IgD-negative memory B cell (primary cell): ENCODE data around the gene CXCL10. TPM values are rescaled to one million over a fixed set of nuclear protein-coding genes. Genes with fewer than 3 reads are reported as not detected.
"Not testable (repeated sequence)": the region's sequence is repeated elsewhere in the genome, so short reads cannot be mapped to it uniquely, and the experiment has no call there.

Experiments used
- H3K27ac Mint-ChIP-seq, 3 donors: one replicate each; pipeline ENCODE4 v1.8.0; 2020 to 2022; ENCODE audit warnings: mild to moderate bottlenecking in 3 of 3, mixed read lengths in 3 of 3, moderate library complexity in 1 of 3
- H3K27me3 Mint-ChIP-seq: one replicate; pipeline ENCODE4 v1.8.0; 2021; ENCODE audit warnings: mixed read lengths
- H3K36me3 Mint-ChIP-seq: one replicate; pipeline ENCODE4 v1.8.0; 2020; ENCODE audit warnings: mild to moderate bottlenecking, mixed read lengths
- H3K4me1 Mint-ChIP-seq, 3 donors: one replicate each; pipeline ENCODE4 v1.8.0; 2020 to 2022; ENCODE audit warnings: mixed read lengths in 3 of 3, mild to moderate bottlenecking in 1 of 3
- H3K4me3 Mint-ChIP-seq, 4 donors: one replicate each; pipeline ENCODE4 v1.8.0; 2020 to 2022; ENCODE audit warnings: mild to moderate bottlenecking in 4 of 4, mixed read lengths in 4 of 4, moderate library complexity in 3 of 4
- H3K9me3 Mint-ChIP-seq, 3 donors: one replicate each; pipeline ENCODE4 v1.8.0; 2020 to 2021; ENCODE audit warnings: mixed read lengths in 3 of 3, mild to moderate bottlenecking in 1 of 3
- polyA plus RNA-seq: library from polyadenylated mRNA; unstranded; fragments of 300-500 nt; fragmentation: Illumina TruSeq; gene quantifications from one replicate; pipeline ENCODE4 v1.2.3, GENCODE V29; 2021

Gene CXCL10
- polyA plus RNA-seq: 0.58 TPM

- Mint-ChIP-seq H3K4me1 (peaks cover 17 to 38% (median 25%) of the 10 kb centered on the region in 3 donors), H3K27ac (no peak within 1 kb of the TSS), H3K36me3 (no peaks in the 10 kb centered on the region), H3K4me3 (peak within 1 kb of the TSS in 2 of 4 donors; percentile 53 to 55), H3K27me3 (no peaks in the 10 kb centered on the region), H3K9me3 (peaks cover 0 to 2% (median 0%) of the 10 kb centered on the region in 3 donors)
These were observed at the start of gene CXCL10 for GRCh38 chr4:76023389-76023788. TSS of gene CXCL10 (minus strand) at chr4:76023497. CDS start at chr4:76023431, 66 bp downstream.

DNA sequence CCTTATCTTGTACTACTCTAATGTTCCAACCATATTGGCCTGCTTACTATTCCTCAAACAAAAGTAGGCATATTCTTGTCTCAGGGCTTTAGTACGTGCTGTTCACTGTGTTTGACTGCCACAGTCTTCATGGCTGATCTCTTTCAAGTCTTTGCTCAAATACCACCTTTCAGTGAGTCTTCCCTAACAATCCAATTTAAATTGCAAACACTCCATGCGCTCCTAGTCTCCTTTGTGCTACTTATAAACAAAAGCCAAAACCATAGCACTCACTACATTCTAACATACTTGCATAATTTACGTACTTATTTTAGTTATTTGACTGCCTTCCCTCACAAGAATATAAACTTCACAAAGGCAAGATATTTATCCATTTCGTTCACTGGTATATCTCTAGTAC, 49.5 kb upstream of the CXCL10 start:
- Mint-ChIP-seq H3K27ac (no peak overlapping the region), H3K4me1 (no peaks in the 10 kb centered on the region), H3K4me3 (no peak overlapping the region), H3K27me3 (no peaks in the 10 kb centered on the region), H3K36me3 (no peaks in the 10 kb centered on the region), H3K9me3 (no peaks in the 10 kb centered on the region)

DNA sequence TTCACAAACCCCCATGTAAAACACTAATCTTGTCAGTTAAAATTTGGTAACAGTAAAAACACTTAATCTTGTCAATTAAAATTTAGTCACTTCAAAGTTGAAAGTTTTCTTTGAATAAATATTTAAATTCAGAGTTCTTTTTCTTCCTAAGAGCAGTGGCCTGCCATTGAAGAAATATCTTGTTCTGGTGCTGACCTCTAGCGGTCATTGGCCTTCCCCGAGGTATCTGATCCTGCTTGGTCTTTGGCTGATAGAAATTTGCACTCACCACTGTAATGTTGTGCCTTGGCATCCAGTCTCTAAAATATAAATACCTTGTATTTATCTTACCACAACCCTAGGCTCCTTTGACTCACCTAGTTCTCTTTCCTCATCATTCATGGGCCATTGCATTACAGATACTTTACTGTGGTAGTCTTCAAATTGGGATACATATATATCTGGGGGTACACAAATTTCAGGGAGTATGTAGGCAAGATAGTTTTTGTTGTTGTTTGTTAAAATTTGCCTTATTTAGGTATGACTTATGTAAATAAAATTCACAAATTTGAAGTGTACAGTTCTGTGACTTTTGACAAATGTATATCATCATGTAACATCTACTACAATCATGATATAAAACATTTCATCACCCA, 44.5 kb upstream of the CXCL10 start:
- no peak overlapping the region for H3K4me3 Mint-ChIP-seq
- H3K4me1 Mint-ChIP-seq: peaks cover 0 to 4% (median 2%) of the 10 kb centered on the region in 3 donors
- H3K27ac Mint-ChIP-seq: no peak overlapping the region
- no peaks in the 10 kb centered on the region for H3K27me3 Mint-ChIP-seq
- no peaks in the 10 kb centered on the region for H3K9me3 Mint-ChIP-seq
- H3K36me3 Mint-ChIP-seq: no peaks in the 10 kb centered on the region

GRCh38 chr4:76066546-76066945, 43.2 kb upstream of the CXCL10 start:
- Mint-ChIP-seq H3K4me3 (no peak overlapping the region), H3K4me1 (peaks cover 7 to 10% (median 9%) of the 10 kb centered on the region in 3 donors), H3K27me3 (no peaks in the 10 kb centered on the region), H3K27ac (no peak overlapping the region), H3K36me3 (no peaks in the 10 kb centered on the region), H3K9me3 (no peaks in the 10 kb centered on the region)

GRCh38 chr4:76061982-76062381, 38.7 kb upstream of the CXCL10 start:
- Mint-ChIP-seq H3K4me3 (peak overlapping the region in 2 of 4 donors; percentile 70 to 79), H3K27me3 (no peaks in the 10 kb centered on the region), H3K4me1 (peaks cover 25 to 29% (median 26%) of the 10 kb centered on the region in 3 donors), H3K36me3 (no peaks in the 10 kb centered on the region), H3K27ac (peak overlapping the region in 1 of 3 donors; percentile 64), H3K9me3 (no peaks in the 10 kb centered on the region)

DNA sequence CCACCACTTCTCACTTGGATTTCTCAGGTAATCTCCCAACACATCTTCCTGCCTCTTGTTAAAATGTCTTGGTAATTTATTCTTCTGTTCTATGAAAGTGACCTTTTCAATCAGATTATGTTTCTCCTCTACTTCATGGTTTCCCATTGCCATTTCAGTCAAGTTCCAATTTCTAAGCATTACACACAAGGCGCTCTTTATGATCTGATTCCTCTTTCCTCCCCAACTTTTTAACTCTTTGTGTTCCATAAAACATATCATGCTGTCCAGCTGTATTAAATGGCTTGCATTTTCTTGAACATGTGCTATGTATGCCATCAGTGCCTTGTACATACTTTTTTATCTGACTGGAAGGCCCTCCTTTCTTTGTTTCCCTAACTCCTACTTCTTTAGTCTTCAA, 38.1 kb upstream of the CXCL10 start:
- H3K27ac Mint-ChIP-seq: peak overlapping the region in 2 of 3 donors; percentile 41 to 64
- no peaks in the 10 kb centered on the region for H3K9me3 Mint-ChIP-seq
- H3K4me1 Mint-ChIP-seq: peaks cover 25 to 29% (median 26%) of the 10 kb centered on the region in 3 donors
- H3K4me3 Mint-ChIP-seq: peak overlapping the region in 2 of 4 donors; percentile 70 to 79
- H3K27me3 Mint-ChIP-seq: no peaks in the 10 kb centered on the region
- no peaks in the 10 kb centered on the region for H3K36me3 Mint-ChIP-seq

GRCh38 chr4:76060506-76060905, 37.2 kb upstream of the CXCL10 start:
- no peaks in the 10 kb centered on the region for H3K36me3 Mint-ChIP-seq
- H3K4me3 Mint-ChIP-seq: no peak overlapping the region
- H3K9me3 Mint-ChIP-seq: no peaks in the 10 kb centered on the region
- H3K27me3 Mint-ChIP-seq: no peaks in the 10 kb centered on the region
- H3K27ac Mint-ChIP-seq: peak overlapping the region in 1 of 3 donors; percentile 10
- peaks cover 28 to 33% (median 31%) of the 10 kb centered on the region in 3 donors for H3K4me1 Mint-ChIP-seq

DNA sequence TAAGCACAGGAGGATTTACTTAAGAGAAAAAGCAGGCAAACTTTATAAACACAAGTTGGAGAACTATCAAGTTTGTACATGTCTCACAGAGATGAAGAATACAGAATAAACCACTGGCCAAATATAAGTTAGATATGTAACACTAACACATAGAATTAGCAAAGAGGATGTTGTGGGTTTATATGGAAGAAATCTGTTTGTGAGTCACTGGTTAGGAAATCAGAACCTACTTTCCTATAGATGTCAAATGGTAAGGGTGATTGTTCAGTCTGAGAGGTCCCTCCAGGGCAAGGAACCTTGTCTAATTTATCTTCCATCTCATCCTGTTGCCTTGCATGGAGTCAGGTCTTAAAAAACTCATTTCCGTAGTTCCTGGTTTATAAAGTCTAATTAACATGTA, 36.5 kb upstream of the CXCL10 start:
- no peaks in the 10 kb centered on the region for H3K36me3 Mint-ChIP-seq

DNA sequence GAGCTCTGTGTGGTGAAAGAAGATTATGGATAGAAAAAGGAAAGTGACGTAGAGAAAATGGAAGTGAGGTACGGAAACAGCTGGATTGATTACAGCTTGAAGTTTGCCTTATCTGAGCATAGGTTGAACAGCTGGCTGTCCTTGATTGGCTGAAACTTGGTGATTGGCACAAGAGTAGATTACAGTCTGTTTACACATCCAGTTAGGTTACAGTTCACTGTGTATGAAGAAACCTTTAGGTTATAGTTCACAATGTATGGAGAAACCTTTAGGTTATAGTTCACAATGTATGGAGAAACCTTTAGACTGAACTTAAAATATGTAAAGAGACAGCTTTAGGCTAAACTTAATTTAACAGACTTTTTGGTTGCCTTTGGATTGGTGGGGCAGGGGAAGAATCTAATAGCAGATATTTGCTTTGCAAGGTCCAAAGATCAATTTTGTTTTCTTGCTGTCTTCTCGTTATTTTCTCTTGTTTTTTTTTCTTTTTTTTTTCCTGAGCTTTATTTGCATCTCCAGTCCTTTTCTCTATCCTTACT, 35.7 kb upstream of the CXCL10 start:
- Mint-ChIP-seq H3K36me3 (no peaks in the 10 kb centered on the region), H3K9me3 (no peaks in the 10 kb centered on the region), H3K27me3 (no peaks in the 10 kb centered on the region), H3K4me1 (peaks cover 35 to 41% (median 39%) of the 10 kb centered on the region in 3 donors), H3K27ac (no peak overlapping the region), H3K4me3 (no peak overlapping the region)

More for the DNA sequence above, 36.5 kb upstream of the CXCL10 start:
- H3K27ac Mint-ChIP-seq: no peak overlapping the region
- no peak overlapping the region for H3K4me3 Mint-ChIP-seq
- no peaks in the 10 kb centered on the region for H3K9me3 Mint-ChIP-seq
- H3K4me1 Mint-ChIP-seq: peaks cover 36 to 41% (median 38%) of the 10 kb centered on the region in 3 donors
- H3K27me3 Mint-ChIP-seq: no peaks in the 10 kb centered on the region

DNA sequence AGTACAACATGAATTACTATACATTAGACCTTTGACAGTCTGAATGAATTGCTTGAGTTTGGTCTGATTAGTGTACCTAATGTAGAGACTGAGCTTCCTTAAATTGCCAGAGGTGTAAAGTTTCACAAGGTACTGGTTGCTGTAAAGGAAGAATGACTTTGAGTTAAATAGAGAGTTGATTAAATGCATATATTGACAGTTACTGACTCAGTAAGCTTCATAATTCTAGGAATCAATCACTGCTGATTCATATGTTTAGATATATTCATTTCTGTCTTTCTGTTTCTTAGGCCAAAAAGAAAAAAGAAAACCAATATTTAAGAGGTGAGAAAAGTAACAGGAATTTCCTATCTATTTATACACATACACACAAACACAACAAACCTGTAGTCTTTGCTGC, 35.0 kb upstream of the CXCL10 start:
- Mint-ChIP-seq H3K9me3 (no peaks in the 10 kb centered on the region), H3K4me3 (no peak overlapping the region), H3K4me1 (peaks cover 35 to 41% (median 39%) of the 10 kb centered on the region in 3 donors), H3K27ac (no peak overlapping the region), H3K36me3 (no peaks in the 10 kb centered on the region), H3K27me3 (no peaks in the 10 kb centered on the region)

- peak overlapping the region in 2 of 3 donors; percentile 0 to 69 for H3K27ac Mint-ChIP-seq
- H3K4me1 Mint-ChIP-seq: peaks cover 21 to 23% (median 22%) of the 10 kb centered on the region in 3 donors
- H3K36me3 Mint-ChIP-seq: no peaks in the 10 kb centered on the region
These were observed 32.1 kb upstream of the CXCL10 start for GRCh38 chr4:76055421-76055820.

DNA sequence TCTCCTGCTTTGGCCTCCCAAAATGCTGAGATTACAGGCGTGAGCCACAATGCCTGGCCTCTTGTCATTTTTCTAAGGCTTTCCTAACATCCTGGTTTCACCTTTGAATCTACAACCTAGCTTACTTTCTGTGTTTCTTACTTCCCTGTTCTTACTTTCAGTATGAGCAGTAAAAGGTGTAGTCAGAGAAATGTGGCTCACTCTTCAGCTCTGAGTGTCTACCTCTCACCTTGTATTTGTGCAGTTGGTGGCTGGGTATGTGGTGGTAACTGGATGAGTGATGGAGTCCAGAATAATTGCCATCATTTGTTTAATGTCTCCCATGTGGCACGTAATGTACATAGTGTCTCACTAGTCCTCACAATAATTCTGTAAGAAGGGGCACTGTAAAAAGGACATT, 31.7 kb upstream of the CXCL10 start:
- Mint-ChIP-seq H3K36me3 (no peaks in the 10 kb centered on the region), H3K4me1 (peaks cover 18 to 19% (median 19%) of the 10 kb centered on the region in 3 donors), H3K27ac (peak overlapping the region; percentile 0 to 71 (median 69)), H3K27me3 (no peaks in the 10 kb centered on the region), H3K9me3 (no peaks in the 10 kb centered on the region), H3K4me3 (peak overlapping the region in 2 of 4 donors; percentile 67 to 83)

More at GRCh38 chr4:76055421-76055820, 32.1 kb upstream of the CXCL10 start:
- Mint-ChIP-seq H3K4me3 (peak overlapping the region in 2 of 4 donors; percentile 3 to 80), H3K27me3 (no peaks in the 10 kb centered on the region), H3K9me3 (no peaks in the 10 kb centered on the region)

- Mint-ChIP-seq H3K9me3 (no peaks in the 10 kb centered on the region), H3K4me1 (peaks cover 14 to 17% (median 15%) of the 10 kb centered on the region in 3 donors), H3K27me3 (no peaks in the 10 kb centered on the region), H3K27ac (no peak overlapping the region), H3K4me3 (no peak overlapping the region), H3K36me3 (no peaks in the 10 kb centered on the region)
These were observed 30.4 kb upstream of the CXCL10 start for GRCh38 chr4:76053730-76054129.

DNA sequence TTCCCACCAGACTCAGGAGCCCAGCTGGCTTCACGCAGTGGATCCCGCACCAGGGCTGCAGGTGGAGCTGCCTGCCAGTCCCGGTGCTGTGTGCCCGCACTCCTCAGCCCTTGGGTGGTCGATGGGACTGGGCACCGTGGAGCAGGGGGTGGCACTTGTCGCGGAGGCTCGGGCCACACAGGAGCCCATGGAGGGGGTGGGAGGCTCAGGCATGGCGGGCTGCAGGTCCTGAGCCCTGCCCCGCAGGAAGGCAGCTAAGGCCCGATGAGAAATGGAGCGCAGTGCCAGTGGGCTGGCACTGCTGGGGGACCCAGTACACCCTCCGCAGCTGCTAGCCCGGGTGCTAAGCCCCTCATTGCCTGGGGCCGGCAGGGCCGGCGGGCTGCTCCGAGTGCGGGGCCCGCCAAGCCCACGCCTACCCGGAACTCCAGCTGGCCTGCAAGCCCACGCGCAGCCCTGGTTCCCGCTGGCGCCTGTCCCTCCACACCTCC, 27.3 kb upstream of the CXCL10 start:
- H3K4me1 Mint-ChIP-seq, H3K27ac Mint-ChIP-seq, H3K27me3 Mint-ChIP-seq, H3K4me3 Mint-ChIP-seq, H3K36me3 Mint-ChIP-seq, H3K9me3 Mint-ChIP-seq: not testable (repeated sequence)

DNA sequence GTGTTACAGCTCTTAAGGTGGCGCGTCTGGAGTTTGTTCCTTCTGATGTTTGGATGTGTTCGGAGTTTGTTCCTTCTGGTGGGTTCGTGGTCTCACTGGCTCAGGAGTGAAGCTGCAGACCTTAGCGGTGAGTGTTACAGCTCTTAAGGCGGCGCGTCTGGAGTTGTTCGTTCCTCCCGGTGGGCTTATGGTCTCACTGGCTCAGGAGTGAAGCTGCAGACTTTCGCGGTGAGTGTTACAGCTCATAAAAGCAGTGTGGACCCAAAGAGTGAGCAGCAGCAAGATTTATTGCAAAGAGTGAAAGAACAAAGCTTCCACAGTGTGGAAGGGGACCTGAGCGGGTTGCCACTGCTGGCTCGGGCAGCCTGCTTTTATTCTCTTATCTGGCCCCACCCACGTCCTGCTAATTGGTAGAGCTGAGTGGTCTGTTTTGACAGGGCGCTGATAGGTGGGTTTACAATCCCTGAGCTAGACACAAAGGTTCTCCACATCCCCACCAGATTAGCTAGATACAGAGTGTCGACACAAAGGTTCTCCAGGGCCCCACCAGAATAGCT, 26.6 kb upstream of the CXCL10 start:
- H3K4me1 Mint-ChIP-seq, H3K36me3 Mint-ChIP-seq, H3K9me3 Mint-ChIP-seq, H3K4me3 Mint-ChIP-seq, H3K27me3 Mint-ChIP-seq, H3K27ac Mint-ChIP-seq: not testable (repeated sequence)
